GM21528 (cell line): ENCODE data around the gene CFAP69.

Experiments used
- ATAC-seq: cut with Tn5 transposase; IDR thresholded peaks from one replicate; pipeline ENCODE4 v1.9.1; 2021; ENCODE audit warnings: mild to moderate bottlenecking, moderate library complexity; ENCODE audit not compliant: unreplicated experiment, low FRiP score

CFAP69 gene

DNA sequence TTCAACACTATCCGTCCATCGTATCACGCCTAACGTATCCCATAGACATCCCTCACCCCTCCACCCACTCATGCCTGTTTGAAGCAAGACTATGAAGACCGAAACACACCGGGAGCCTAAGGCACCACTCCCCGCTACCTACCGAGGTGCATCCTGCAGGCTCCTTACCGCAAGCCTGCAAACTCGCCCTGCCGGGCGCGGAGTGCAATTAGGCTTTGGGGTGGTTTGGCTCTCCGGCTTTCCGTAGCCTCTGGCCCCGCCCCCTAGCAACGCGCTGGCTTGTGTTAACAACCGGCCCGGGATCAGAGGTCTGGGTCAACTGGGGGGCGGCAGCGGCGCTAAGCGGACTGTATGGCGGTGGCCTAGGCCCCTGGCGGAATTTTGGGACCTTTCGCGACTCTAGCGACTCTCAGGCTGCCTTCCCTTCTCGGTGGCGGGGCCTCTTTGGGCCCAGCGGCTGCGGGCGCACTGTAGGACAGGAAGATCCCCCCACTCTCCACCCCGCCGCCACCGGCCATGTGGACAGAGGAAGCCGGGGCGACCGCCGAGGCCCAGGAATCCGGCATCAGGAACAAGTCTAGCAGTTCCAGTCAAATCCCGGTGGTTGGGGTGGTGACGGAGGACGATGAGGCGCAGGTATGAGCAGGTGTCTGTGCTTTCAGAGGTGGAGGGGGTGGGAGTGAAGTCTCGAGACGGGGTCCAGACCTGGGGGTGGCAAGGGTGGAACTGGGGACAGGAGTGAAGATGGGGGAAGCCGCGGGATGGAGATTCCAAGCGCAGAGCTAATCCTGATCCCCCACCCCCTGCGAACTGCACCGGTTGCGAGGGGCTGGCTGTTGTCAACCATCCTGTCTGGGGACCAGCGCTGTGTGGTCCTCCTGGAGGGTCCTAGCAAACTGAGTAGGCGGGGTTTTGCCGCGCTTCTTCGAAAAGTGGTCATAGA lies at the start of gene CFAP69:
Gene CFAP69 (plus strand): TSS at position 266 of the 943 bp plus-strand sequence. CDS start 251 bp downstream, at position 517.
- peak; percentile 88 for ATAC-seq

DNA sequence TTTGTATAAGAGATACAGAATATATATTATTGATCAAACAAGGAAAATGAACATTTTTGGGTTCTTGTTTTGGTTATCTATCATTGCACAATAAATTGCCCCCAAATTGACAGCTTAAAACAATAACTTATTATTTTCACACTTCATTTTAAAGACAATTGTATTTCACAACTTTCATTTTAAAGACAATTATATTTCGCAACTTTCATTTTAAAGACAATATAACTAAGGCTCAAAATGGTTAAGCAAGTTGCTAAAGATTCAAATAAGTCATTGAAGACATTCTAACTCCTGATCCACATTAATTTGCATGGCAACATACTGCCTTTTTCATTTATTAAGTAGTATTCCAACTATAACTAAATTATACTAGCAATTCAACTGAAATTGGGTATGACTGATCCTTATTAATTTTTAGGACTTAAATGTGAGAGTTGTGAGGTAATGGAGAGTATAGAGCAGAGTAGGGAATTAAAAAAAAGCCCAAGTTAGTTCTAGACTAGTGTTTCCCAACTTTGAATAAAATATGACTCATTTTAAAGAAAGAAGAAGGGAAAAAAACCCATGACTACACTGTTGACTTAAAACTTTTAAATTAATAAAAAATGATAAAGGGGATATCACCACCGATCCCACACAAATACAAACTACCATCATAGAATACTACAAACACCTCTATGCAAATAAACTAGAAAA lies 43.3 kb upstream of the CFAP69 start:
- no peak for ATAC-seq

GRCh38 chr7:90207956-90208355 lies 37.0 kb upstream of the CFAP69 start:
- no peak for ATAC-seq

GRCh38 chr7:90209776-90210175 lies 35.2 kb upstream of the CFAP69 start:
- ATAC-seq = no peak

GRCh38 chr7:90210475-90210874 lies 34.5 kb upstream of the CFAP69 start:
- no peak for ATAC-seq

- peak; percentile 7 for ATAC-seq
Measured at GRCh38 chr7:90210981-90211380, 34.0 kb upstream of the CFAP69 start.

DNA sequence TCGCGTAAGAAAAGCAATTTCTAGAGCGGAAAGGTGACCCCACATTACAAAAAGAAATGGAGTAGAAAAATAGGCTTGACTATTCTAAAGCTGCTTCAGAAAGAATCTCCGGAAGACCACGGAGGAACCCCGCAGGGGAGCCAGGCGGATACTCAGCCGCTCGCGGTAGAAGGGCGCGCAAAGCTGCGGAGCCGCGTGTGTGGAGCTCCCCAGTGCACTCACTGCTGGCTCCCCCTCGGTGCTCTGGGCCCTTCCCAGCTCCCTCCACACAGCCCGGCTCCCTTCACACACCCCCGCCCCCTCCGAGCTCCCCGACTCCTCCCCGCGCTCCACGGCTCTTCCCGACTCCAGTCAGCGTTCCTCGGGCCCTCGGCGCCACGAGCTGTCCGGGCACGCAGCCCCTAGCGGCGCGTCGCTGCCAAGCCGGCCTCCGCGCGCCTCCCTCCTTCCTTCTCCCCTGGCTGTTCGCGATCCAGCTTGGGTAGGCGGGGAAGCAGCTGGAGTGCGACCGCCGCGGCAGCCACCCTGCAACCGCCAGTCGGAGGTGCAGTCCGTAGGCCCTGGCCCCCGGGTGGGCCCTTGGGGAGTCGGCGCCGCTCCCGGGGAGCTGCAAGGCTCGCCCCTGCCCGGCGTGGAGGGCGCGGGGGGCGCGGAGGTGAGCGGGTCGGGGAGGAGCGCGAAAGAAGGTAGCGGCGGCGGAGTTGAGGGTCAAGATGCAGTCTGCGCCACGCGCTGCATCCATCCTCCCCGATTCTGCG lies 33.4 kb upstream of the CFAP69 start, which contains the start of gene STEAP2:
Gene STEAP2 (plus strand): TSS at position 350 of the 758 bp plus-strand sequence. CDS start 13,343 bp downstream, outside the sequence.
- peak; percentile 91 for ATAC-seq

- no peak for ATAC-seq
Measured at GRCh38 chr7:90212149-90212495, 32.9 kb upstream of the CFAP69 start.

DNA sequence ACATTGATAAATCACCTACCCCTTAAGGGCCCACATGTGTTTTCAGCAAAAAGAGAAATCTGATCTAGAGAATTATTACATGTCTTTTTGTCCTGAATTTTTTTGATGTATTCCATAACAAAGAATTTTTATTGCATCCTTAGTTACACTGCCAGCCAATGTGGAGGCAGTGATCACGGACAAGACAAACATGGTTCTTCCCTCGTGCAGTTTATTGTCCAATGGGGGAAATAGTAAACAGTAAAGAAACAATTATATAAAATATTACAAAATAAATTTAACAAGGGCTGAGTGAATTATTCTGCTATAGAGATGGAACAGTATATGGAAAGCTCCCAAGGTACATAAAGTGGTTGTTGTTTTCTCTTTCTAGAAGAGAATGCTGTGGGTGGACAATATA lies 31.5 kb upstream of the CFAP69 start:
- no peak for ATAC-seq

- ATAC-seq = no peak
Measured at GRCh38 chr7:90216080-90216674, 28.8 kb upstream of the CFAP69 start.

DNA sequence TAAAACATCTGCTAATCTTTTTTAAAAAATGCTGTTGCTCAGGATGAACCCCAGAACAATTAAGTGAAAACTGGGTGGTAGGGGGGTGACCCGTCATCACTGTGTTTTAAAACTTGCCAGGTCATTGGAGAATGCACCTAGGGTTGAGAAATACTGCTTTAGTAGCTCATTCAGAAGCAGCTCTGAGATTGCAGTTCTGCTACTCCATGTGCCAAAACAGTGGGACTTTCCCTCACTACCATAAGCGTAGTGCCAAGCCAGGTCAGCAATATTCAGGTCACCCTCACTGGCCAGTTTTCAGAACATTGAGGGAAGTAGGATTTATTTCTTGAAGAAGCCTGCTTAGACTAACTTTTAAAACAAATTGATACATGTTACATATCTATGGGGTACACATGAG lies 28.2 kb upstream of the CFAP69 start:
- no peak for ATAC-seq

DNA sequence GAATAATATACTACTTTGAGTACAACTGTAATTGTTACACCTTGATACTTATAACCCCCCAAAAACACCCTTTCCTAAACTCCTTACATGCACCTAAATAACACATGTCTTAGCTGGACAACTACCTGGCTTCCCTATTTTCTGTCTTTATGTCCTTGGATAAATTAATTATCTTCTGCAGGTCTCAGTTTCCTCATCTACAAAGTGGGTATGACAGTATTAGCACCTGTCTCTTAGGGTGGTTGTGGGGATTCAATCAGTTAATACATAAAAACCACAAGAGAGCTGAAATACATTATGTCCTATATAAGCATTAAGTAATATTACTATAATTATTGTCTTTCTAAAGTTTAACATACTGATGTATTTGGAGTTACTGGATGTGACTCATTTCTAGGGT lies 22.6 kb upstream of the CFAP69 start:
- no peak for ATAC-seq

DNA sequence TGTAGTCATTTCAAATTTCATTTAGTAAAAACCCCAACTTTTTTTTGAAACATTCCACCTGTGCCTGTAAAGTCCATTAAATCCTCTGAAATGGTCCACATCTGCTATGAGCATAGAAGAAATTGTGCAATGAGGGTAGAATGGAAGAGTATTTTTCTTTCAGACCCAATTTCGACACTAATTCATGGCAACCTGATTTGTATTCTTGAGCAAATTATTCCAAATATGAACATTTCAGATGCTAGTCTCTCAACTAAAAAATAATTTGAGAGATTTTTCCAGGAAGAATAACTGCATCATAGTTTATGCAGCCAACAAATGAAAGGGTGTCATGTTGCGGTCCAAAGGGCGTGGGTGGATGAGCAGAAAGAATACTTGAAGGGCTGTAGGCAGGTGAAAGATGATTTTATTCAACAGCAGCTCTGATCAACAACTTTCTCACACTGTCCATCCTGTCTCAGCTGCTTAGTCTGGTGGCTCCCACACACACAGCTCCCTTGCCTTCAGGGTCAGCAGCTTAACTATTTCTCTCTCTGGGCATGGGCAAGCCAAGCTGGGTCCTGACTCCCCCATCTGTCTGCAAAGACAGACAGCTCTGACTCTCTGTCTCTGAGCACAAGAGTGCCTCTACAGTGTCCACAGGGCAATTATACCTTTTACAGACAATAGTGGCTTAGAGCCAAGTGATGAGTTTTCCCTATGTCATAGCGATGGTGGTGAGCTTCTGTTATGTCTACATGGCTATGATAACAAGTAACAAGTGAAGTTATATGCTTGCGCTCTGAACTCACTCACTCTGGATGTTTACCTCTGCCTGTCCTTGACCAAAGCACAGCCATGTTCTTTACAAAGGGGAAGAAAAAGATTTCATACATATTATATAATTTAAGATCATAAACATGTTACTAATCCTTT lies 21.9 kb upstream of the CFAP69 start:
- no peak for ATAC-seq

GRCh38 chr7:90224195-90224594 lies 20.8 kb upstream of the CFAP69 start:
- no peak for ATAC-seq

DNA sequence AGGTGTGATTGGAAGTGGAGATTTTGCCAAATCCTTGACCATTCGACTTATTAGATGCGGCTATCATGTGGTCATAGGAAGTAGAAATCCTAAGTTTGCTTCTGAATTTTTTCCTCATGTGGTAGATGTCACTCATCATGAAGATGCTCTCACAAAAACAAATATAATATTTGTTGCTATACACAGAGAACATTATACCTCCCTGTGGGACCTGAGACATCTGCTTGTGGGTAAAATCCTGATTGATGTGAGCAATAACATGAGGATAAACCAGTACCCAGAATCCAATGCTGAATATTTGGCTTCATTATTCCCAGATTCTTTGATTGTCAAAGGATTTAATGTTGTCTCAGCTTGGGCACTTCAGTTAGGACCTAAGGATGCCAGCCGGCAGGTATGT lies 19.8 kb upstream of the CFAP69 start:
- no peak for ATAC-seq

GRCh38 chr7:90225601-90226000 lies 19.4 kb upstream of the CFAP69 start:
- no peak for ATAC-seq

DNA sequence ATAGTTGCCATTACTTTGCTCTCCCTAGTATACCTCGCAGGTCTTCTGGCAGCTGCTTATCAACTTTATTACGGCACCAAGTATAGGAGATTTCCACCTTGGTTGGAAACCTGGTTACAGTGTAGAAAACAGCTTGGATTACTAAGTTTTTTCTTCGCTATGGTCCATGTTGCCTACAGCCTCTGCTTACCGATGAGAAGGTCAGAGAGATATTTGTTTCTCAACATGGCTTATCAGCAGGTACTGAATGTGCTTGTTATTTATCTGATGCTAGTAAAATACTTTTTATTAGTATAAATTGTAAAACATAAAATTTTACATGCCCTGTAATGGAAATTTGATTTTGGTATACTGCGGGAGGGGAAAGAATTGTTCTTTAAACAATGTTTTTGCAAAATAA lies 17.7 kb upstream of the CFAP69 start:
- no peak for ATAC-seq

DNA sequence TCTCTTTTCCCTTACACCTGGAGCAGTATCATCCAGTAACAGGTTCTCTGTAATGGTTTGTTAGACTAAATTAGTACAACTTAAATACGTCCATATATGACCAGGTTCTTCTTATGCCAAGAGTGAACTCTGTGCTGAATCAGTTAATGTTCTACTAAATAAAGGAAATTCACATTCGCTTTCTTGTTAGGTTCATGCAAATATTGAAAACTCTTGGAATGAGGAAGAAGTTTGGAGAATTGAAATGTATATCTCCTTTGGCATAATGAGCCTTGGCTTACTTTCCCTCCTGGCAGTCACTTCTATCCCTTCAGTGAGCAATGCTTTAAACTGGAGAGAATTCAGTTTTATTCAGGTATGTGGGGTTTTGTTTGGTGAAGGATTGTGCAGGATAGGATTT lies 15.3 kb upstream of the CFAP69 start:
- no peak for ATAC-seq

- no peak for ATAC-seq
Measured at GRCh38 chr7:90230834-90231233, 14.1 kb upstream of the CFAP69 start.

- ATAC-seq = no peak
Measured at GRCh38 chr7:90231304-90231703, 13.7 kb upstream of the CFAP69 start.
